Activated CD4-positive, alpha-beta memory T cell treated with anti-CD3 and anti-CD28 coated beads for 36 hours (primary cell): ENCODE results near the gene RCL1. TPM values are rescaled to one million over a fixed set of nuclear protein-coding genes. Genes with fewer than 3 reads are reported as not detected.

Experiments used
- CTCF ChIA-PET: fragments of 350-600 bp; sonication (Branson Sonifier 250); formaldehyde crosslinking; loops from one replicate; lab custom pipeline; 2021; ENCODE audit warnings: antibody characterized with exemption, inconsistent platforms; lab: Charles Lee
- POLR2A ChIA-PET: fragments of 350-600 bp; sonication (Branson Sonifier 250); formaldehyde crosslinking; loops from one replicate; lab custom pipeline; 2021; ENCODE audit warnings: antibody characterized with exemption; lab: Charles Lee
- DNase-seq: peaks from one replicate; pipeline ENCODE4 v3.0.0-alpha.2; 2020
- H3K27ac Mint-ChIP-seq: one replicate; pipeline ENCODE4 v1.8.0; 2021; ENCODE audit warnings: mixed read lengths
- H3K27me3 Mint-ChIP-seq: one replicate; pipeline ENCODE4 v1.8.0; 2021; ENCODE audit warnings: mixed read lengths
- H3K36me3 Mint-ChIP-seq: one replicate; pipeline ENCODE4 v1.8.0; 2021; ENCODE audit warnings: mixed read lengths
- H3K4me1 Mint-ChIP-seq: one replicate; pipeline ENCODE4 v1.8.0; 2021; ENCODE audit warnings: low read depth, mixed read lengths
- H3K4me3 Mint-ChIP-seq: one replicate; pipeline ENCODE4 v1.8.0; 2021; ENCODE audit warnings: mild to moderate bottlenecking, mixed read lengths
- H3K9me3 Mint-ChIP-seq: one replicate; pipeline ENCODE4 v1.8.0; 2021; ENCODE audit warnings: mixed read lengths
- intact Hi-C: fragments of 100-400 bp; cut with micrococcal nuclease; formaldehyde crosslinking; loops from one replicate; pipeline ENCODE4 v1.15.1; 2023
- total RNA-seq, 2 experiments: library from RNA; stranded (reverse); gene quantifications; one replicate each; pipeline ENCODE4 v1.2.3, GENCODE V29; 2021

RCL1 gene
- total RNA-seq, 2 experiments from 2014 or later, result 26.0 to 28.2 TPM

- peaks cover 19% of the 10 kb centered on the region for H3K4me1 Mint-ChIP-seq
- H3K9me3 Mint-ChIP-seq, result no peaks in the 10 kb centered on the region
- H3K27ac Mint-ChIP-seq, result no peak overlapping the region
- DNase-seq, result no peak
- intact Hi-C loops, result no loop called here
- no peaks in the 10 kb centered on the region for H3K27me3 Mint-ChIP-seq
- CTCF ChIA-PET, result interaction anchor here (1.3 kb wide), 1 partner anchor 105 kb away, joined by 3 read pairs; no protein-coding TSS in a partner anchor
- no peak overlapping the region for H3K4me3 Mint-ChIP-seq
- POLR2A ChIA-PET, result no interaction called here
- H3K36me3 Mint-ChIP-seq, result peaks cover 33% of the 10 kb centered on the region
Observed at GRCh38 chr9:4864234-4864661, 71.5 kb downstream of the RCL1 start.

GRCh38 chr9:4864698-4865097, 72.0 kb downstream of the RCL1 start:
- Mint-ChIP-seq H3K27ac (no peak overlapping the region), H3K4me1 (peaks cover 19% of the 10 kb centered on the region), H3K27me3 (no peaks in the 10 kb centered on the region), H3K4me3 (no peak overlapping the region), H3K9me3 (no peaks in the 10 kb centered on the region), H3K36me3 (peaks cover 30% of the 10 kb centered on the region)
- ChIA-PET CTCF (interaction anchor here (1.1 to 2.1 kb wide), 3 partner anchors 31 to 123 kb away, joined by 3 to 9 read pairs (median 5); no protein-coding TSS in a partner anchor), POLR2A (interaction anchor here (1.1 to 1.2 kb wide), 2 partner anchors 72 to 107 kb away, joined by 3 read pairs; partner anchors contain the start of gene RCL1)
- intact Hi-C loops, result loop anchor here (5.0 kb wide), 1 partner anchor 102 kb away; no protein-coding TSS in a partner anchor
- no peak for DNase-seq

GRCh38 chr9:4865681-4866080, 72.9 kb downstream of the RCL1 start:
- DNase-seq, result peak; percentile 45
- Mint-ChIP-seq H3K9me3 (no peaks in the 10 kb centered on the region), H3K4me1 (peaks cover 19% of the 10 kb centered on the region), H3K36me3 (peaks cover 25% of the 10 kb centered on the region), H3K4me3 (no peak overlapping the region), H3K27me3 (no peaks in the 10 kb centered on the region), H3K27ac (peak overlapping the region; percentile 67)
- ChIA-PET POLR2A (interaction anchor here (1.1 to 1.2 kb wide), 2 partner anchors 73 to 106 kb away, joined by 3 read pairs; partner anchors contain the start of gene RCL1), CTCF (interaction anchor here (0.9 to 2.1 kb wide), 5 partner anchors 32 to 122 kb away, joined by 3 to 9 read pairs (median 5); no protein-coding TSS in a partner anchor)
- intact Hi-C loops, result loop anchor here (1.0 to 5.0 kb wide), 4 partner anchors 32 to 119 kb away; partner anchors contain the start of gene JAK2

- no peaks in the 10 kb centered on the region for H3K27me3 Mint-ChIP-seq
- intact Hi-C loops, result loop anchor here (1.0 to 5.0 kb wide), 4 partner anchors 33 to 118 kb away; partner anchors contain the start of gene JAK2
Observed at GRCh38 chr9:4866239-4866969, 73.7 kb downstream of the RCL1 start.

GRCh38 chr9:4873066-4873465, 80.3 kb downstream of the RCL1 start:
- Mint-ChIP-seq H3K4me1 (no peaks in the 10 kb centered on the region), H3K4me3 (no peak overlapping the region), H3K27me3 (no peaks in the 10 kb centered on the region), H3K27ac (no peak overlapping the region), H3K9me3 (no peaks in the 10 kb centered on the region), H3K36me3 (peaks cover 12% of the 10 kb centered on the region)
- intact Hi-C loops, result no loop called here
- ChIA-PET POLR2A (no interaction called here), CTCF (no interaction called here)
- DNase-seq, result no peak

More at GRCh38 chr9:4866239-4866969, 73.7 kb downstream of the RCL1 start:
- DNase-seq, result peak; percentile 25
- ChIA-PET CTCF (interaction anchor here (0.8 to 2.1 kb wide), 4 partner anchors 33 to 122 kb away, joined by 3 to 9 read pairs (median 5); no protein-coding TSS in a partner anchor), POLR2A (interaction anchor here (1.0 to 1.5 kb wide), 2 partner anchors 78 to 116 kb away, joined by 3 read pairs; no protein-coding TSS in a partner anchor)
- peaks cover 19% of the 10 kb centered on the region for H3K4me1 Mint-ChIP-seq
- peak overlapping the region; percentile 77 for H3K27ac Mint-ChIP-seq
- peaks cover 22% of the 10 kb centered on the region for H3K36me3 Mint-ChIP-seq
- H3K9me3 Mint-ChIP-seq, result no peaks in the 10 kb centered on the region
- peak overlapping the region; percentile 35 for H3K4me3 Mint-ChIP-seq

- ChIA-PET CTCF (no interaction called here), POLR2A (no interaction called here)
- H3K27me3 Mint-ChIP-seq, result no peaks in the 10 kb centered on the region
- H3K27ac Mint-ChIP-seq, result no peak overlapping the region
- no peaks in the 10 kb centered on the region for H3K4me1 Mint-ChIP-seq
- H3K36me3 Mint-ChIP-seq, result peaks cover 8% of the 10 kb centered on the region
- H3K4me3 Mint-ChIP-seq, result no peak overlapping the region
- intact Hi-C loops, result no loop called here
- no peak for DNase-seq
- no peaks in the 10 kb centered on the region for H3K9me3 Mint-ChIP-seq
Observed at GRCh38 chr9:4875559-4875958, 82.8 kb downstream of the RCL1 start.

GRCh38 chr9:4879115-4879558, 86.4 kb downstream of the RCL1 start:
- intact Hi-C loops, result no loop called here
- POLR2A ChIA-PET, result no interaction called here
- Mint-ChIP-seq H3K9me3 (no peaks in the 10 kb centered on the region), H3K4me1 (no peaks in the 10 kb centered on the region), H3K27me3 (no peaks in the 10 kb centered on the region), H3K36me3 (peaks cover 4% of the 10 kb centered on the region), H3K4me3 (no peak overlapping the region), H3K27ac (no peak overlapping the region)
- DNase-seq, result no peak
- CTCF ChIA-PET, result interaction anchor here (1.3 kb wide), 1 partner anchor 119 kb away, joined by 3 read pairs; no protein-coding TSS in a partner anchor

GRCh38 chr9:4883326-4883873, 90.7 kb downstream of the RCL1 start:
- Mint-ChIP-seq H3K4me3 (no peak overlapping the region), H3K27ac (no peak overlapping the region), H3K4me1 (no peaks in the 10 kb centered on the region), H3K36me3 (peaks cover 2% of the 10 kb centered on the region), H3K27me3 (no peaks in the 10 kb centered on the region), H3K9me3 (no peaks in the 10 kb centered on the region)
- POLR2A ChIA-PET, result no interaction called here
- CTCF ChIA-PET, result no interaction called here
- intact Hi-C loops, result no loop called here
- no peak for DNase-seq

GRCh38 chr9:4886698-4887097, 94.0 kb downstream of the RCL1 start:
- Mint-ChIP-seq H3K27ac (no peak overlapping the region), H3K4me3 (no peak overlapping the region), H3K9me3 (no peaks in the 10 kb centered on the region), H3K4me1 (no peaks in the 10 kb centered on the region), H3K36me3 (peaks cover 2% of the 10 kb centered on the region), H3K27me3 (no peaks in the 10 kb centered on the region)
- ChIA-PET CTCF (no interaction called here), POLR2A (interaction anchor here (0.6 kb wide), 1 partner anchor 45 kb away, joined by 3 read pairs; no protein-coding TSS in a partner anchor)
- DNase-seq, result no peak
- intact Hi-C loops, result no loop called here

GRCh38 chr9:4887556-4887955, 94.8 kb downstream of the RCL1 start:
- Mint-ChIP-seq H3K4me1 (no peaks in the 10 kb centered on the region), H3K27me3 (no peaks in the 10 kb centered on the region), H3K36me3 (peaks cover 2% of the 10 kb centered on the region), H3K27ac (no peak overlapping the region), H3K4me3 (no peak overlapping the region), H3K9me3 (no peaks in the 10 kb centered on the region)
- no peak for DNase-seq
- ChIA-PET POLR2A (no interaction called here), CTCF (no interaction called here)
- intact Hi-C loops, result no loop called here

GRCh38 chr9:4890242-4890641, 97.5 kb downstream of the RCL1 start:
- Mint-ChIP-seq H3K27ac (no peak overlapping the region), H3K36me3 (peaks cover 2% of the 10 kb centered on the region), H3K9me3 (no peaks in the 10 kb centered on the region), H3K4me3 (no peak overlapping the region), H3K4me1 (peaks cover 3% of the 10 kb centered on the region), H3K27me3 (no peaks in the 10 kb centered on the region)
- ChIA-PET POLR2A (no interaction called here), CTCF (no interaction called here)
- intact Hi-C loops, result no loop called here
- no peak for DNase-seq

- POLR2A ChIA-PET, result no interaction called here
- Mint-ChIP-seq H3K4me1 (peaks cover 3% of the 10 kb centered on the region), H3K9me3 (no peaks in the 10 kb centered on the region), H3K4me3 (no peak overlapping the region), H3K27me3 (no peaks in the 10 kb centered on the region), H3K36me3 (peaks cover 2% of the 10 kb centered on the region), H3K27ac (no peak overlapping the region)
- intact Hi-C loops, result no loop called here
- CTCF ChIA-PET, result no interaction called here
- DNase-seq, result no peak
Observed at GRCh38 chr9:4890929-4891328, 98.2 kb downstream of the RCL1 start.
